Parathyroid adenoma (tissue), 2 donors: ENCODE measurements around the gene CUTC.
A peak's percentile ranks its signal among the peaks of the same experiment; 100 is the strongest.

Source experiments
- H2AFZ ChIP-seq: fragments of 300-600 bp; sonication (generic); one replicate; pipeline ENCODE4 v1.7.0; 2017; ENCODE audit warnings: antibody characterized with exemption, mild to moderate bottlenecking
- H3K27ac ChIP-seq: fragments of 300-600 bp; sonication (generic); one replicate; pipeline ENCODE4 v1.7.0; 2017
- H3K27me3 ChIP-seq: fragments of 300-600 bp; sonication (generic); one replicate; pipeline ENCODE4 v1.7.0; 2017; ENCODE audit warnings: low read length; ENCODE audit not compliant: control insufficient read depth, insufficient read depth
- H3K36me3 ChIP-seq: fragments of 300-600 bp; sonication (generic); one replicate; pipeline ENCODE4 v1.7.0; 2017; ENCODE audit warnings: low read length; ENCODE audit not compliant: control insufficient read depth, insufficient read depth
- H3K4me1 ChIP-seq: fragments of 300-600 bp; sonication (generic); one replicate; pipeline ENCODE4 v1.7.0; 2017; ENCODE audit warnings: control low read depth
- H3K4me2 ChIP-seq: fragments of 300-600 bp; sonication (generic); one replicate; pipeline ENCODE4 v1.7.0; 2017; ENCODE audit warnings: low read length
- H3K4me3 ChIP-seq: fragments of 300-600 bp; sonication (generic); one replicate; pipeline ENCODE4 v1.7.0; 2017; ENCODE audit warnings: low read depth, low read length
- H3K79me2 ChIP-seq: fragments of 300-600 bp; sonication (generic); one replicate; pipeline ENCODE4 v1.7.0; 2017; ENCODE audit warnings: control low read depth
- H3K9ac ChIP-seq: fragments of 300-600 bp; sonication (generic); one replicate; pipeline ENCODE4 v1.7.0; 2017; ENCODE audit warnings: mild to moderate bottlenecking
- H3K9me3 ChIP-seq: fragments of 300-600 bp; sonication (generic); one replicate; pipeline ENCODE4 v1.7.0; 2017; ENCODE audit warnings: low read length; ENCODE audit not compliant: control insufficient read depth
- TF ChIP-seq, protein P1 (sequence below): fragments of 300-600 bp; sonication (generic); IDR thresholded peaks from one replicate; pipeline ENCODE4 v1.7.0; 2017; ENCODE audit warnings: antibody characterized with exemption, mild to moderate bottlenecking
- donor health status: primary hyperparathyroidism.

CUTC gene, protein sequence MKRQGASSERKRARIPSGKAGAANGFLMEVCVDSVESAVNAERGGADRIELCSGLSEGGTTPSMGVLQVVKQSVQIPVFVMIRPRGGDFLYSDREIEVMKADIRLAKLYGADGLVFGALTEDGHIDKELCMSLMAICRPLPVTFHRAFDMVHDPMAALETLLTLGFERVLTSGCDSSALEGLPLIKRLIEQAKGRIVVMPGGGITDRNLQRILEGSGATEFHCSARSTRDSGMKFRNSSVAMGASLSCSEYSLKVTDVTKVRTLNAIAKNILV

DNA sequence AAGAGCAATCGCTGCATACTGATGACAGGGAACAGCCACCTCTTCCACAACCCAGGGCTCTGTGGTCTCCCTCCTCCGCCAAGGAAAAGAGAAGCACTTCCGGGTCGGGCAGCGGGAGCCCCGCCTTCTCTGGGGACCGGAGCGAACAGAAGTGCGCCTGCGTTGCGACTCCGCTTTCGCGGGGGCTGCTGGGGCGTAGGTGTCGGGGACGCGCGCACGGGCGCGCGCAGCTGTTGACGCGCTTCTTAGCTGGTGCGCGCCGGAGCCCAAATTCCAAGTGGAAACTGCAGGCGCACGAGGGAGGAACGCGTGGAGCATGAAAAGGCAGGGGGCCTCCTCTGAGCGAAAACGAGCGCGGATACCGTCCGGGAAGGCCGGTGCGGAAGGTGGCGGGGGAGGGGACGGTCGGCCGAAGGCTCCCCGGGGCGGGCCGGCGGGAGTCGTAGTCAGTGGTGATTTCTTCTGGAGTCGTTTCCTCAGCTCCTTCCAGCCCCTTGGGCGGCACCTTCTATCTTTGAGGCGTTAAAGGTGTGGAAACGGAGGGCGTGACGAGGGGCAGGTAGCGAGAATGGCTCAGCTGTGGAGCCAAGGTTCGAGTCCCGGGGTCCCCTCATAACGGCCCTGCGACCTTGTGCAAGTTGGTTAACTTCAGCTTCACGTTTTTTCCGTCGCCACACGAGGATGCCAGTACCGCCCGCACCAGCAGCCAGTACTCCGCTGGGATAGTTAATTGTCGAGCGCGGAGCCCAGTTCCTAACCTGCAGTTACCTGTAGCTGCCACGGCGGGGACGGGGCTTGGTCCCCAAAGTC is at the start of gene CUTC, which contains the start of gene COX15:
Gene CUTC (plus strand): TSS at position 202 of the 810 bp plus-strand sequence. CDS start 115 bp downstream, at position 317.
Gene COX15 (minus strand): TSS at position 95 of the 810 bp plus-strand sequence. CDS start 78 bp downstream, at position 17.
- H3K27ac ChIP-seq: peak within 1 kb of the TSS; percentile 91
- H2AFZ ChIP-seq: peak within 1 kb of the TSS; percentile 97
- H3K79me2 ChIP-seq: no peaks in the 10 kb centered on the region
- no peaks in the 10 kb centered on the region for H3K9me3 ChIP-seq
- no peaks in the 10 kb centered on the region for H3K27me3 ChIP-seq
- peak within 1 kb of the TSS; percentile 80 for H3K4me3 ChIP-seq
- TF ChIP-seq, protein P1, sequence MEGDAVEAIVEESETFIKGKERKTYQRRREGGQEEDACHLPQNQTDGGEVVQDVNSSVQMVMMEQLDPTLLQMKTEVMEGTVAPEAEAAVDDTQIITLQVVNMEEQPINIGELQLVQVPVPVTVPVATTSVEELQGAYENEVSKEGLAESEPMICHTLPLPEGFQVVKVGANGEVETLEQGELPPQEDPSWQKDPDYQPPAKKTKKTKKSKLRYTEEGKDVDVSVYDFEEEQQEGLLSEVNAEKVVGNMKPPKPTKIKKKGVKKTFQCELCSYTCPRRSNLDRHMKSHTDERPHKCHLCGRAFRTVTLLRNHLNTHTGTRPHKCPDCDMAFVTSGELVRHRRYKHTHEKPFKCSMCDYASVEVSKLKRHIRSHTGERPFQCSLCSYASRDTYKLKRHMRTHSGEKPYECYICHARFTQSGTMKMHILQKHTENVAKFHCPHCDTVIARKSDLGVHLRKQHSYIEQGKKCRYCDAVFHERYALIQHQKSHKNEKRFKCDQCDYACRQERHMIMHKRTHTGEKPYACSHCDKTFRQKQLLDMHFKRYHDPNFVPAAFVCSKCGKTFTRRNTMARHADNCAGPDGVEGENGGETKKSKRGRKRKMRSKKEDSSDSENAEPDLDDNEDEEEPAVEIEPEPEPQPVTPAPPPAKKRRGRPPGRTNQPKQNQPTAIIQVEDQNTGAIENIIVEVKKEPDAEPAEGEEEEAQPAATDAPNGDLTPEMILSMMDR: peak; percentile 34
- H3K4me2 ChIP-seq: peak within 1 kb of the TSS; percentile 68
- H3K9ac ChIP-seq: peak within 1 kb of the TSS; percentile 70
- H3K4me1 ChIP-seq: no peaks in the 10 kb centered on the region
- no peaks in the 10 kb centered on the region for H3K36me3 ChIP-seq

DNA sequence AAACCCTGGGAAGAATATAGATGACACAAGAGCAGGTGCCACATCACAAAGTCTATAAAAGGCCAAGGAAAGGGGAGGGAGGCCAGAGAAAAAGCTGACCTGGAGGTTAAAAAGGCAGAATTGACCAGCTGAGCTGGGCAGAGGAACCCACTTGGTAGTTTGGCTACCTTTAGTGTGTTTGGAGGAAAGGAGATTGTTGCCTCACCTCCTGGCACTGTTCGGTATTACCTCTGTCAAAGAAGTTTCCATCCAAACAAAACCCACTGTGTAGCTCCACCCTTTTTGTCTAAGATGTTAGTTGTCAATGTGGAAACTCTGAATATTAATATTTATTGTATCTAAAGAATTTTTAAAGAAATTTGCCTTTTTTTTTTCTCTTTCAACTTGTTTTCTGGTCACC is 49.3 kb upstream of the CUTC start:
- H3K27me3 ChIP-seq: no peaks in the 10 kb centered on the region
- no peak overlapping the region for H3K9ac ChIP-seq
- TF ChIP-seq, protein P1: no peak
- H2AFZ ChIP-seq: no peak overlapping the region
- H3K4me2 ChIP-seq: no peak overlapping the region
- H3K27ac ChIP-seq: no peak overlapping the region
- no peaks in the 10 kb centered on the region for H3K79me2 ChIP-seq
- H3K36me3 ChIP-seq: no peaks in the 10 kb centered on the region
- H3K4me3 ChIP-seq: no peak overlapping the region
- no peaks in the 10 kb centered on the region for H3K4me1 ChIP-seq
- no peaks in the 10 kb centered on the region for H3K9me3 ChIP-seq

DNA sequence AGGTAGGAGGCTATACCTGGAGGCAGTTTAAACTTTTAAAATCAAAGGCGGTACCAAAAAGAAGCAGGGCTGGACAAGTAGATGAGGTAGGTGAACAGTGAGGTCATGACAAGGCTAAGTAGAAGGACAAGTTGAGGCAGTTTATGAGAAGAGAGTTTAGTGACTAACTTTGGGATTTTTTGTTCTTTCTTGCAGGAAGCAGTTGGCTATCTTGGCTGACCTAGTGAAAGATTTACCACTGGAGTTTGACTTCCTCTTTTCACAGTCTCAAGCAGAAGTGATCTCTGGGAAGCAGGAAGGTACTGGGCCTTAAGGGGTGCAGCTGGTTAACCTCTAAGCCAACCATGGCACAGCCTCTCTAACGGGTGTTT is 46.5 kb upstream of the CUTC start:
- no peaks in the 10 kb centered on the region for H3K4me1 ChIP-seq
- H2AFZ ChIP-seq: no peak overlapping the region
- no peak overlapping the region for H3K9ac ChIP-seq
- no peaks in the 10 kb centered on the region for H3K36me3 ChIP-seq
- H3K4me2 ChIP-seq: no peak overlapping the region
- H3K27ac ChIP-seq: no peak overlapping the region
- H3K27me3 ChIP-seq: no peaks in the 10 kb centered on the region
- no peaks in the 10 kb centered on the region for H3K79me2 ChIP-seq
- H3K9me3 ChIP-seq: no peaks in the 10 kb centered on the region
- H3K4me3 ChIP-seq: no peak overlapping the region
- TF ChIP-seq, protein P1: no peak

DNA sequence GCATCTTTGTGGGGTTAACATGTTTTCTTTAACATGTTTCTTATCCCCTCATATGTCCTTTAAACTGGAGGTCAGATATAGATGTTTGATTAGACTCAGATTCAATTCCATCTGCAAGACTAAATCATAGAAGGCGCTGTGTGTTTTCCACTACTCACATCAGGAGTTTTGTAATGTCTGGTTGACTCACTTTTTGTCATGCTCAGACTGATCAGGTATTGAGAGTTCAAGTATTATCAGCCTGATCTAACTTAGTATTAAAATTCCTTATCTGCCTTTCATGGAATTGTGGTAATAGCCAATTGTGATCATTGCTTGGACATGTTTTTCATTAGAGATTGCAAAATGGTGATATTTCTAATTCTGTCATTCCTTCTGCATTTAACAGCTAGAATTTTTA is 42.6 kb upstream of the CUTC start:
- H3K4me2 ChIP-seq: no peak overlapping the region
- H2AFZ ChIP-seq: no peak overlapping the region
- no peaks in the 10 kb centered on the region for H3K79me2 ChIP-seq
- no peaks in the 10 kb centered on the region for H3K9me3 ChIP-seq
- no peak overlapping the region for H3K9ac ChIP-seq
- no peaks in the 10 kb centered on the region for H3K4me1 ChIP-seq
- H3K27ac ChIP-seq: no peak overlapping the region
- H3K27me3 ChIP-seq: no peaks in the 10 kb centered on the region
- TF ChIP-seq, protein P1: no peak
- H3K4me3 ChIP-seq: no peak overlapping the region
- no peaks in the 10 kb centered on the region for H3K36me3 ChIP-seq
